SK-N-MC (cell line): ENCODE data around the gene PHRF1.

Source experiments
- DNase-seq: peaks from one replicate; pipeline ENCODE4 v3.0.0-alpha.2; 2011; ENCODE audit warnings: low read depth, low spot score
- H3K27ac ChIP-seq: fragments of 200-600 bp; sonication (generic); 2 replicates; pipeline ENCODE4 v1.5.1; 2016; ENCODE audit warnings: mixed run types
- H3K36me3 ChIP-seq: fragments of 200-600 bp; sonication (generic); 2 replicates; pipeline ENCODE4 v1.6.1; 2017; ENCODE audit warnings: antibody characterized with exemption, low read length, mixed read lengths; ENCODE audit not compliant: insufficient read depth
- H3K4me3 ChIP-seq: fragments of 200-600 bp; sonication (generic); 2 replicates; pipeline ENCODE4 v1.5.1; 2016
- H3K9ac ChIP-seq: fragments of 200-600 bp; sonication (generic); 2 replicates; pipeline ENCODE4 v1.8.0; 2017; ENCODE audit warnings: mixed run types, mixed read lengths; ENCODE audit not compliant: insufficient read length
- H3K9me3 ChIP-seq: fragments of 200-600 bp; sonication (generic); 2 replicates; pipeline ENCODE4 v1.6.1; 2017; ENCODE audit warnings: low read depth, mild to moderate bottlenecking, antibody characterized with exemption, low read length, moderate library complexity, mixed read lengths
- EZH2 ChIP-seq: fragments of 200-600 bp; sonication (generic); IDR thresholded peaks from one replicate; pipeline ENCODE4 v1.6.1; 2017; ENCODE audit warnings: antibody characterized with exemption
- FOXP2 ChIP-seq: optimal IDR thresholded peaks from 2 replicates; pipeline ENCODE3; 2011; ENCODE audit warnings: mild to moderate bottlenecking, moderate library complexity; ENCODE audit not compliant: insufficient read depth; ENCODE audit errors: extremely low read length, control extremely low read depth
- POLR2AphosphoS5 ChIP-seq: IDR thresholded peaks from 2 replicates; pipeline ENCODE4 v1.6.1; 2012; ENCODE audit warnings: mild to moderate bottlenecking, low read depth, low read length, borderline replicate concordance

PHRF1 gene

DNA sequence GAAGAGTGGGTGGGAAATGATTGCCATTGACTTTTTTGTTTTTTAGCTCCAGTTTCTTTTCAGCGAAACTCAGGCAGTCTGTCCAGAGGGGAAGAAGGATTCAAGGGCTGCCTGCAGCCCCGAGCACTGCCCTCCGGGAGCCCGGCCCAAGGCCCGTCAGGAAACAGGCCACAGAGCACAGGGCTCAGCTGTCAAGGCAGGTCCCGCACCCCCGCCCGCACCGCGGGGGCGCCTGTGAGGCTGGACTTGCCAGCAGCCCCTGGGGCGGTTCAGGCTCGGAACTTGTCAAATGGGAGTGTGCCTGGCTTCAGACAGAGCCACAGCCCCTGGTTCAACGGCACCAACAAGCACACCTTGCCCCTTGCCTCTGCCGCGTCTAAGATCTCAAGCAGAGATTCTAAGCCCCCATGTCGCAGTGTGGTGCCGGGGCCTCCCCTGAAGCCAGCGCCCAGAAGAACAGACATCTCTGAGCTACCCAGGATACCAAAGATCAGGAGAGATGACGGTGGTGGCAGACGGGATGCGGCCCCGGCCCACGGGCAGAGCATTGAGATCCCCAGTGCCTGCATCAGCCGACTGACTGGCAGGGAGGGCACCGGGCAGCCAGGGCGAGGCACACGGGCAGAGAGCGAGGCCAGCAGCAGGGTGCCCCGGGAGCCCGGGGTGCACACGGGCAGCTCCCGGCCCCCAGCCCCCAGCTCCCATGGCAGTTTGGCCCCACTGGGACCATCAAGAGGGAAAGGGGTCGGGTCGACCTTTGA lies 30.9 kb downstream of the PHRF1 start:
- peaks cover 80% of the 10 kb centered on the region for H3K36me3 ChIP-seq

DNA sequence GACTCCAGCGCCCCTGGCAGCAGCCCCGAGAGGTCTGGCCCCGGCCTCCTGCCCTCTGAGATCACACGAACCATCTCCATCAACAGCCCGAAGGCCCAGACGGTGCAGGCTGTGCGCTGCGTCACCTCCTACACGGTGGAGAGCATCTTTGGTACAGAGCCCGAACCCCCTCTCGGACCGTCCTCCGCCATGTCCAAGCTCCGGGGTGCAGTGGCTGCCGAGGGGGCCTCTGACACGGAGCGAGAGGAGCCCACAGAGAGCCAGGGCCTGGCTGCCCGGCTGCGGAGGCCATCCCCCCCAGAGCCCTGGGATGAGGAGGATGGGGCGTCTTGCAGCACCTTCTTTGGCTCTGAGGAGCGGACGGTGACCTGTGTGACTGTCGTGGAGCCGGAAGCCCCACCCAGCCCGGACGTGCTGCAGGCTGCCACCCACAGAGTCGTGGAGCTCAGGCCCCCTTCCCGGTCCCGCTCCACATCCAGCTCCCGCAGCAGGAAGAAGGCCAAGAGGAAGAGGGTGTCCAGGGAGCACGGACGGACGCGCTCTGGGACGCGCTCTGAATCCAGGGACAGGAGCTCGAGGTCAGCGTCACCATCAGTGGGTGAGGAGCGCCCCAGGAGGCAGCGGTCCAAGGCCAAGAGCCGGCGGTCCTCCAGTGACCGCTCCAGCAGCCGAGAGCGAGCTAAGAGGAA lies 31.8 kb downstream of the PHRF1 start:
- H3K9ac ChIP-seq: no peak overlapping the region
- H3K4me3 ChIP-seq: no peak overlapping the region
- no peaks in the 10 kb centered on the region for H3K9me3 ChIP-seq
- H3K27ac ChIP-seq: no peak overlapping the region
- DNase-seq: no peak
- peaks cover 81% of the 10 kb centered on the region for H3K36me3 ChIP-seq
- TF ChIP-seq EZH2 (no peak), POLR2AphosphoS5 (no peak), FOXP2 (no peak)

More for the DNA sequence above, 30.9 kb downstream of the PHRF1 start:
- TF ChIP-seq POLR2AphosphoS5 (no peak), FOXP2 (no peak), EZH2 (no peak)
- no peak for DNase-seq
- Histone ChIP-seq H3K4me3 (no peak overlapping the region), H3K9ac (no peak overlapping the region), H3K9me3 (no peaks in the 10 kb centered on the region), H3K27ac (0 out of 2 replicates have a peak overlapping the region, but pooled peaks have one; percentile 25)

DNA sequence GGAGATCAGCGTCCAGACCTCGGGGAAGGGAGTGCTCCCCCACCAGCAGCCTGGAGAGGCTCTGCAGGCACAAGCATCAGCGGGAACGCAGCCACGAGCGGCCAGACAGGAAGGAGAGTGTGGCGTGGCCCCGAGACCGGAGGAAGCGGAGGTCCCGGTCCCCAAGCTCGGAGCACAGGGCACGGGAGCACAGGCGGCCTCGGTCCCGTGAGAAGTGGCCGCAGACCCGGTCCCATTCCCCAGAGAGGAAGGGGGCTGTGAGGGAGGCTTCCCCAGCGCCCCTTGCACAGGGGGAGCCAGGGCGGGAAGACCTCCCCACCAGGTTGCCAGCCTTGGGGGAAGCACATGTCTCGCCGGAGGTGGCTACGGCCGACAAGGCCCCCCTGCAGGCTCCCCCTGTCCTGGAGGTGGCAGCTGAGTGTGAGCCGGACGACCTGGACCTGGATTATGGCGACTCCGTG lies 32.6 kb downstream of the PHRF1 start:
- no peak for TF ChIP-seq EZH2
- TF ChIP-seq POLR2AphosphoS5: no peak
- no peak for TF ChIP-seq FOXP2
- no peak for DNase-seq
- Histone ChIP-seq H3K9me3 (no peaks in the 10 kb centered on the region), H3K36me3 (peaks cover 79% of the 10 kb centered on the region), H3K4me3 (no peak overlapping the region), H3K27ac (no peak overlapping the region), H3K9ac (no peak overlapping the region)

DNA sequence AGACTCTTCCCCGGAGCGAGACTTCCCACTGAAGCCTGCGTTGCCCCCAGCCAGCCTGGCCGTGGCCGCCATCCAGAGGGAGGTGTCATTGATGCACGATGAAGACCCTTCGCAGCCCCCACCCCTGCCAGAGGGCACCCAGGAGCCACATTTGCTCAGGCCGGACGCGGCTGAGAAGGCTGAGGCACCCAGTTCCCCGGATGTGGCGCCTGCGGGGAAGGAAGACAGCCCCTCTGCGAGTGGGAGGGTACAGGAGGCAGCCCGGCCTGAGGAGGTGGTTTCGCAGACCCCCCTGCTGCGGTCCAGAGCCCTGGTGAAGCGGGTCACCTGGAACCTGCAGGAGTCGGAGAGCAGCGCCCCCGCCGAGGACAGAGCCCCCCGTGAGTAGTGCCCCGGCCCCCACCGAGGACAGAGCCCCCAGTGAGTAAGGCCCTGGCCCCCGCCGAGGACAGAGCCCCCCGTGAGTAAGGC lies 33.1 kb downstream of the PHRF1 start:
- H3K9ac ChIP-seq: no peak overlapping the region
- H3K27ac ChIP-seq: no peak overlapping the region
- no peak for TF ChIP-seq EZH2
- no peak for TF ChIP-seq FOXP2
- no peak for TF ChIP-seq POLR2AphosphoS5
- DNase-seq: no peak
- peaks cover 73% of the 10 kb centered on the region for H3K36me3 ChIP-seq
- H3K9me3 ChIP-seq: no peaks in the 10 kb centered on the region
- no peak overlapping the region for H3K4me3 ChIP-seq

DNA sequence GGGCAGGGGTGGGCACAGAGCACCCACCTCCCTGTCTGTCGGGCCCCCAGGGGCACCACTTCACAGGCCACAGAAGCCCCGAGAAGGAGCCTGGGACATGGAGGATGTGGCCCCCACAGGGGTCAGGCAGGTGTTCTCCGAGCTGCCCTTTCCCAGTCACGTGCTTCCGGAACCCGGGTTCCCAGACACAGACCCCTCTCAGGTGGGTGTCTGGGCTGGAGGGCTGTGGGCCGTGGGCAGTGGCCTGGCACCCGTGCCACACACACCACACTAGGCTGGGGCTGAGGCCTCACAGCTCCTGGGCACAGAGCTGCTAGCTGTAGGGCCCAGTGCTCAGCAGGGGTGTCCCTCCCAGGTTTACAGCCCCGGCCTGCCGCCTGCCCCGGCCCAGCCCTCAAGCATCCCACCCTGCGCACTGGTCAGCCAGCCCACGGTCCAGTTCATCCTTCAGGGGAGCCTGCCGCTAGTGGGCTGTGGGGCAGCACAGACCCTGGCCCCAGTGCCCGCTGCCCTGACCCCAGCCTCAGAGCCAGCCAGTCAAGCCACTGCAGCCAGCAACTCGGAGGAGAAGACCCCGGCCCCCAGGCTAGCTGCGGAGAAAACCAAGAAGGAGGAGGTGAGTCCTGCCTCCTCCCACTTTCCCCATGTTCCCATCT lies 34.0 kb downstream of the PHRF1 start:
- Histone ChIP-seq H3K9me3 (no peaks in the 10 kb centered on the region), H3K27ac (no peak overlapping the region), H3K4me3 (no peak overlapping the region), H3K9ac (no peak overlapping the region), H3K36me3 (peaks cover 66% of the 10 kb centered on the region)
- TF ChIP-seq EZH2: no peak
- no peak for TF ChIP-seq FOXP2
- no peak for TF ChIP-seq POLR2AphosphoS5
- DNase-seq: no peak

DNA sequence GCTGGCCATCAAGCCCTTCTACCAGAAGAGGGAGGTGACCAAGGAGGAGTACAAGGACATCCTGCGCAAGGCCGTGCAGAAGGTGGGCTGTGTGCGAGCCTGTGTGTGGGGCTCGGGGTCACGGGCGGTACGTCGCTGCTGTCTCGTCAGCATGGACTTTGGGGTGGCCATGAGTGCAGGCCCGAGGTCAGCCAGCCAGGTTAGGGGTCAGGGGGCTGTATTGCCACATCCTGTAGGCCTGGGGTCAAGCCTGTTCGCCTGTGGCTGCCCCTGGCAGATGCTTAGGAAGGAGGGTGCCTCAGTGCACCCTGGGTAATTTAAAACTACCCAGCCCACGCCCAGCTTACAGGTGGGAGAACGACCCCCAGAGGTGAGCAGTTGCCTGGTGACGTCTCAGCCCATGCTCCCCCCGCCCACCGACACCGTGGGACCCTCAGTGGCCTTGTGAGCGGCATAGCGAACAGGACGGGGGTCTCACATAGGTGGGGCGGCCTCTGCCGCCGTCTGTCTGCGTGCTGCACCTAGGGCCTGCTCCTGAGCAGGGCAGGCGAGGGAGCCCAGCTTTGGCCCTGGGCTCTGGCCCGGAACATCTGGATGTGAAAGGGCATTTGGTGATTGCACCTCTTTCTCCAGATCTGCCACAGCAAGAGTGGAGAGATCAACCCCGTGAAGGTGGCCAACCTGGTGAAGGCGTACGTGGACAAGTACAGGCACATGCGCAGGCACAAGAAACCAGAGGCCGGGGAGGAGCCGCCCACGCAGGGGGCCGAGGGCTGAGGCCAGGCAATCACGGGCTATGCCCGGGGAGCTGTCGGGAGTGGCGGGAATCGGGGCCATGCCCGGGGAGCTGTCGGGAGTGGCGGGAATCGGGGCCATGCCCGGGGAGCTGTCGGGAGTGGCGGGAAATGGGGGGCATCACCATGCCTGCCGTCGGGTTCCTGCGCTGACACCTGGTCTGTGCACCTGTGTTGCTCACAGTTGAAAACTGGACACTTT lies 35.0 kb downstream of the PHRF1 start:
- Histone ChIP-seq H3K9me3 (no peaks in the 10 kb centered on the region), H3K9ac (no peak overlapping the region), H3K36me3 (peaks cover 56% of the 10 kb centered on the region), H3K27ac (no peak overlapping the region), H3K4me3 (no peak overlapping the region)
- TF ChIP-seq EZH2 (no peak), FOXP2 (no peak), POLR2AphosphoS5 (no peak)
- no peak for DNase-seq

- no peaks in the 10 kb centered on the region for H3K9me3 ChIP-seq
- no peak for DNase-seq
- H3K27ac ChIP-seq: no peak overlapping the region
- no peak for TF ChIP-seq FOXP2
- no peak for TF ChIP-seq POLR2AphosphoS5
- no peak for TF ChIP-seq EZH2
- no peak overlapping the region for H3K4me3 ChIP-seq
- no peak overlapping the region for H3K9ac ChIP-seq
- peaks cover 45% of the 10 kb centered on the region; the same call in 1 of the 2 replicates for H3K36me3 ChIP-seq
These were observed 36.1 kb downstream of the PHRF1 start for GRCh38 chr11:612201-612960.
